MM.1S (cell line): ENCODE data around the gene DUSP18.

Source experiments
- DNase-seq: peaks from one replicate; pipeline ENCODE4 v3.0.0-alpha.2; 2015
- H2AFZ ChIP-seq: fragments of 300-600 bp; sonication (generic); 2 replicates; pipeline ENCODE4 v1.6.0; 2016; ENCODE audit warnings: antibody characterized with exemption, low read length
- H3F3A ChIP-seq: fragments of 300-600 bp; sonication (generic); 2 replicates; pipeline ENCODE4 v1.6.1; 2016; ENCODE audit warnings: mild to moderate bottlenecking, antibody characterized with exemption, low read length, moderate library complexity, mixed read lengths; ENCODE audit not compliant: insufficient read depth
- H3K27ac ChIP-seq: fragments of 300-600 bp; sonication (generic); 2 replicates; pipeline ENCODE4 v1.5.1; 2016; ENCODE audit warnings: mild to moderate bottlenecking, low read length
- H3K27me3 ChIP-seq: fragments of 300-600 bp; sonication (generic); replicated peaks from 2 replicates; pipeline ENCODE4 v1.6.0; 2016; ENCODE audit warnings: low read length; ENCODE audit not compliant: insufficient read depth
- H3K36me3 ChIP-seq: fragments of 300-600 bp; sonication (generic); replicated peaks from 2 replicates; pipeline ENCODE4 v1.6.1; 2016; ENCODE audit warnings: mild to moderate bottlenecking, low read length, mixed read lengths; ENCODE audit not compliant: insufficient read depth
- H3K4me1 ChIP-seq: fragments of 300-600 bp; sonication (generic); 2 replicates; pipeline ENCODE4 v1.6.1; 2016; ENCODE audit warnings: low read length, mixed read lengths
- H3K4me2 ChIP-seq: fragments of 300-600 bp; sonication (generic); 2 replicates; pipeline ENCODE4 v1.6.0; 2016; ENCODE audit warnings: low read depth, low read length
- H3K4me3 ChIP-seq: fragments of 300-600 bp; sonication (generic); 2 replicates; pipeline ENCODE4 v1.5.1; 2016; ENCODE audit warnings: low read length, mixed read lengths
- H3K79me2 ChIP-seq: fragments of 300-600 bp; sonication (generic); 2 replicates; pipeline ENCODE4 v1.6.1; 2016; ENCODE audit warnings: mixed run types, low read length, mixed read lengths
- H3K9ac ChIP-seq: fragments of 300-600 bp; sonication (generic); 2 replicates; pipeline ENCODE4 v1.6.1; 2016; ENCODE audit warnings: low read length, mixed read lengths
- H3K9me2 ChIP-seq: fragments of 300-600 bp; sonication (generic); replicated peaks from 2 replicates; pipeline ENCODE4 v1.6.1; 2016; ENCODE audit warnings: mild to moderate bottlenecking, low read length, mixed read lengths; ENCODE audit not compliant: insufficient read depth
- H3K9me3 ChIP-seq: fragments of 300-600 bp; sonication (generic); replicated peaks from 2 replicates; pipeline ENCODE4 v1.6.1; 2016; ENCODE audit warnings: mild to moderate bottlenecking, low read length, mixed read lengths; ENCODE audit not compliant: insufficient read depth
- H4K20me1 ChIP-seq: fragments of 300-600 bp; sonication (generic); 2 replicates; pipeline ENCODE4 v1.6.1; 2016; ENCODE audit warnings: mild to moderate bottlenecking, low read length, moderate library complexity, mixed read lengths; ENCODE audit not compliant: insufficient read depth
- EZH2 ChIP-seq: fragments of 300-600 bp; sonication (generic); optimal IDR thresholded peaks from 2 replicates; pipeline ENCODE3; 2017; ENCODE audit warnings: low read depth, mild to moderate bottlenecking, antibody characterized with exemption, low read length, mixed read lengths
- EZH2phosphoT487 ChIP-seq: fragments of 300-600 bp; sonication (generic); IDR thresholded peaks from 2 replicates; pipeline ENCODE4 v1.6.1; 2018; ENCODE audit warnings: antibody characterized with exemption, low read length
- TF ChIP-seq, protein P1 (sequence below): fragments of 300-600 bp; sonication (generic); IDR thresholded peaks from 2 replicates; pipeline ENCODE4 v1.5.1; 2016; ENCODE audit warnings: antibody characterized with exemption, low read length, mixed read lengths

DUSP18 gene

DNA sequence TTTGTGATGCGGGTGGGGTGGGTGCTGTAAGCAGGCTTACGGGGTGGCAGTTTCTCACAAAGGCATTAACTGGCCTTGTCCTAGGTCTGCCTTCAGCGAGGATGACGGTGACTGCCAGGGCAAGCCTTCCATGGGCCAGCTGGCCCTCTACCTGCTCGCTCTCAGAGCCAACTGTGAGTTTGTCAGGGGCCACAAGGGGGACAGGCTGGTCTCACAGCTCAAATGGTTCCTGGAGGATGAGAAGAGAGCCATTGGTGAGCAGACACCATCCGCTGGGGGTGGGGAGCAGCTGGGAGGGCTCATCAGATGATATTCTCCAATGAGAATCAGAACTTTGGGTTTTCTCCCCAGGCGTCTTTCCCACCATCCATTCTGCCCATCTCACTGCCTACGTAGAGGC, 54.9 kb downstream of the DUSP18 start:
- no peak for DNase-seq
- Histone ChIP-seq H3F3A (peaks cover 22% of the 10 kb centered on the region), H3K9me3 (no peaks in the 10 kb centered on the region), H3K79me2 (peaks cover 11% of the 10 kb centered on the region), H3K4me2 (no peak overlapping the region), H3K27ac (no peak overlapping the region), H4K20me1 (no peaks in the 10 kb centered on the region), H3K4me3 (no peak overlapping the region), H3K9ac (no peak overlapping the region), H3K9me2 (no peaks in the 10 kb centered on the region), H3K36me3 (no peaks in the 10 kb centered on the region), H3K27me3 (no peaks in the 10 kb centered on the region), H3K4me1 (peaks cover 26% of the 10 kb centered on the region), H2AFZ (no peak overlapping the region)
- TF ChIP-seq, protein P1, sequence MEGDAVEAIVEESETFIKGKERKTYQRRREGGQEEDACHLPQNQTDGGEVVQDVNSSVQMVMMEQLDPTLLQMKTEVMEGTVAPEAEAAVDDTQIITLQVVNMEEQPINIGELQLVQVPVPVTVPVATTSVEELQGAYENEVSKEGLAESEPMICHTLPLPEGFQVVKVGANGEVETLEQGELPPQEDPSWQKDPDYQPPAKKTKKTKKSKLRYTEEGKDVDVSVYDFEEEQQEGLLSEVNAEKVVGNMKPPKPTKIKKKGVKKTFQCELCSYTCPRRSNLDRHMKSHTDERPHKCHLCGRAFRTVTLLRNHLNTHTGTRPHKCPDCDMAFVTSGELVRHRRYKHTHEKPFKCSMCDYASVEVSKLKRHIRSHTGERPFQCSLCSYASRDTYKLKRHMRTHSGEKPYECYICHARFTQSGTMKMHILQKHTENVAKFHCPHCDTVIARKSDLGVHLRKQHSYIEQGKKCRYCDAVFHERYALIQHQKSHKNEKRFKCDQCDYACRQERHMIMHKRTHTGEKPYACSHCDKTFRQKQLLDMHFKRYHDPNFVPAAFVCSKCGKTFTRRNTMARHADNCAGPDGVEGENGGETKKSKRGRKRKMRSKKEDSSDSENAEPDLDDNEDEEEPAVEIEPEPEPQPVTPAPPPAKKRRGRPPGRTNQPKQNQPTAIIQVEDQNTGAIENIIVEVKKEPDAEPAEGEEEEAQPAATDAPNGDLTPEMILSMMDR: no peak
- TF ChIP-seq EZH2: no peak
- TF ChIP-seq EZH2phosphoT487: no peak
